ENCODE results near the gene TMEM259. TPM values are rescaled to one million over a fixed set of nuclear protein-coding genes. Genes with fewer than 3 reads are reported as not detected.
A peak's percentile ranks its signal among the peaks of the same experiment; 100 is the strongest.

Gene TMEM259
- total RNA-seq, 1 experiment from 2014 or later = 171 TPM

GRCh38 chr19:1064661-1065605 lies 44.0 kb upstream of the TMEM259 start:
- H3K14ac ChIP-seq (ENCODE audit: insufficient read depth, low read length) = no peak overlapping the region; the same call in 1 of the 2 replicates
- no peak overlapping the region for H2BK15ac ChIP-seq (ENCODE audit: low read depth, low read length)
- peaks cover 0 to 2% (median 0%) of the 10 kb centered on the region in 3 experiments; a peak in 1 of 7 replicates for H3K36me3 Mint-ChIP-seq (ENCODE audit: insufficient read depth in 1 of 3, low read depth in 3 of 3)
- H3K23ac ChIP-seq (ENCODE audit: insufficient read length, low read depth, low read length) = no peak overlapping the region
- H2BK20ac ChIP-seq (ENCODE audit: low read depth, low read length, poor library complexity, severe bottlenecking) = no peak overlapping the region
- no peak overlapping the region for H3K9ac ChIP-seq (ENCODE audit: extremely low read depth, insufficient read length, low read length)
- H4K91ac ChIP-seq (ENCODE audit: insufficient read length, low read depth, low read length) = no peak overlapping the region
- H3K23me2 ChIP-seq (ENCODE audit: insufficient read length, low read depth, low read length, poor library complexity, severe bottlenecking) = peaks cover 22% of the 10 kb centered on the region
- H4K8ac ChIP-seq (replicated peaks; ENCODE audit: insufficient read length, low read depth, low read length) = no peak overlapping the region
- H2BK120ac ChIP-seq (ENCODE audit: low read depth, low read length, poor library complexity, severe bottlenecking) = no peak overlapping the region
- H3K4me3 Mint-ChIP-seq = peak overlapping the region; percentile 59 to 80
- no peak overlapping the region for H4K5ac ChIP-seq (ENCODE audit: insufficient read length, low read depth, low read length)
- H3K79me2 ChIP-seq (ENCODE audit: insufficient read depth, low read length) = no peaks in the 10 kb centered on the region
- peak overlapping the region; percentile 23 for H3K4me2 ChIP-seq (ENCODE audit: insufficient read depth, insufficient read length, low read length)
- no peak overlapping the region for H3T11ph ChIP-seq (ENCODE audit: low read length)
- peak; percentile 81 for DNase-seq
- no peak overlapping the region for H2AFZ ChIP-seq (ENCODE audit: low read length)
- H3K9me3 ChIP-seq (ENCODE audit: control insufficient read depth, low read depth, low read length) = no peaks in the 10 kb centered on the region
- H3K27me3 ChIP-seq (ENCODE audit: insufficient read depth, low read length) = no peaks in the 10 kb centered on the region; the same call in 1 of the 2 replicates
- peaks cover 31% of the 10 kb centered on the region for H3K27me3 Mint-ChIP-seq (ENCODE audit: low read depth)
- no peaks in the 10 kb centered on the region for H4K20me1 ChIP-seq (ENCODE audit: control insufficient read depth, insufficient read depth, insufficient read length)
- no peak overlapping the region for H3K56ac ChIP-seq (ENCODE audit: insufficient read length, low read depth, low read length)
- H3K79me1 ChIP-seq (ENCODE audit: insufficient read depth, low read depth, low read length, poor library complexity, severe bottlenecking) = no peaks in the 10 kb centered on the region
- peaks cover 11 to 35% of the 10 kb centered on the region in 2 experiments for H3K4me1 Mint-ChIP-seq
- H2BK5ac ChIP-seq (ENCODE audit: insufficient read length, low read length) = no peak overlapping the region
- no peak overlapping the region for H3K4ac ChIP-seq (ENCODE audit: low read depth, low read length)
- no peaks in the 10 kb centered on the region for H3K9me3 Mint-ChIP-seq
- H2AK5ac ChIP-seq (ENCODE audit: insufficient read length, low read length) = no peak overlapping the region
- H2BK12ac ChIP-seq (ENCODE audit: insufficient read length, low read depth, low read length) = no peak overlapping the region
- peak; percentile 89 for TF ChIP-seq CTCF (conservative IDR thresholded peaks at IDR 0.05)
- no peak overlapping the region for H3K27ac ChIP-seq (ENCODE audit: insufficient read length, low read depth, low read length)
- no CpG with 5 or more reads among the region's 60 CpGs for WGBS (ENCODE audit: extremely low coverage, insufficient read length, low lambda C conversion rate)
- peaks cover 5% of the 10 kb centered on the region; the same call in 1 of the 2 replicates for H3K4me1 ChIP-seq (ENCODE audit: insufficient read depth, low read length)
- no peak overlapping the region for H3K18ac ChIP-seq (ENCODE audit: insufficient read length, low read depth, low read length)
- no peak overlapping the region for H3K27ac Mint-ChIP-seq

Data from H9 (cell line).